Neural crest cell (in vitro differentiated cells): ENCODE results near the gene MACO1. TPM values are rescaled to one million over a fixed set of nuclear protein-coding genes. Genes with fewer than 3 reads are reported as not detected.
"Not testable (repeated sequence)": the region's sequence is repeated elsewhere in the genome, so short reads cannot be mapped to it uniquely, and the experiment has no call there.

Experiments
- DNase-seq: peaks from one replicate; pipeline ENCODE4 v3.0.0; 2021; ENCODE audit warnings: low read depth, mixed read lengths, low spot score
- H3K27ac Mint-ChIP-seq: one replicate; pipeline ENCODE4 v1.8.0; 2021; ENCODE audit warnings: mild to moderate bottlenecking, mixed read lengths; ENCODE audit not compliant: unreplicated experiment
- H3K27me3 Mint-ChIP-seq: 2 replicates; pipeline ENCODE4 v1.8.0; 2021; ENCODE audit warnings: low read depth, mild to moderate bottlenecking, mixed read lengths
- H3K36me3 Mint-ChIP-seq: 2 replicates; pipeline ENCODE4 v1.8.0; 2021; ENCODE audit warnings: low read depth, mild to moderate bottlenecking, mixed read lengths
- H3K4me1 Mint-ChIP-seq: 2 replicates; pipeline ENCODE4 v1.8.0; 2021; ENCODE audit warnings: mixed read lengths
- H3K4me3 Mint-ChIP-seq: one replicate; pipeline ENCODE4 v1.8.0; 2021; ENCODE audit warnings: mild to moderate bottlenecking, mixed read lengths
- H3K9me3 Mint-ChIP-seq: 2 replicates; pipeline ENCODE4 v1.8.0; 2021; ENCODE audit warnings: mixed read lengths
- total RNA-seq: library from RNA; stranded (reverse); gene quantifications from 2 replicates; pipeline ENCODE4 v1.2.1, GENCODE V29; 2021
- TF ChIP-seq, protein P1 (sequence below): fragments of 200-600 bp; sonication (generic); conservative IDR thresholded peaks from 2 replicates; pipeline ENCODE4 v1.5.0; 2021; ENCODE audit warnings: antibody characterized with exemption, mild to moderate bottlenecking

The MACO1 gene
- total RNA-seq, 1 donor from 2014 or later: 25.4 TPM

DNA sequence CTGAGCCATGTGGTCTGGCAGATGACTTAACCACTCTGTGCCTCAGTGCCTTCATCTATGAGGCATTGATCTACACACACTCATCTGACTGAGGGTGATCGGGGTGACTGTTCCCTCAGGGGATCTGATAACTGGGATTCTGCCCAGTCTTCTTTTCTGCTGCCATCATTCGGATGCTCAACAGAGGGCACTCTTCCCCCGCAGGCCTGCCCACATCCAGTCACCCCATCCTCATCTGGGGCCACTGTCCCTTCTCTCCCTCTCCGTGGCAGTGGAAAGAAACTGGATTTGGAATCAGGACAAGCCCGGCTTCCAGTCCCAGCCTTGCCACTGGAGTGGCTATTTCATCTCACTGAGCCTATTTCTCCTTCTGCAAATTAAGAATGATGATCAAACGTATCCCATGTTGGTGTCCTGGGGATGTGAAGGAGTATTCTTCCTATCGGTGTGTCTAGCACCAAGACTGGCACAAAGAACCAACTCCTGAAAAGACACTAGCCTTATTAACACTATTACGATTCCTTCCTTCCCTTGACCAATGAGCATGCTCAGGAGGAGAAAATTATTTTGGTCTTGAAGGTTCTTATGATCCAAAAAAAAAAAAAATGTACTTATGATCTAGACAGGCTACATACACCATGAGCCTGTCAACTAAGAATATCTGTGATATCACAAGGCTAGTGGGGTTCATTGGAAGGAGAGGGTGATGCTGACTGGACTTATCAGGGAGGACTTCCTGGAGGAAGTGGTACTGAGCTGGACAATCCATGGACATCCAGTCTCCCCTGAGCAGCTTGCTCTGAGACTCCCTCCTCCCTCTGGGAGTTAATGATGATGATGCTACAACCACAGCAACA lies 27.5 kb upstream of the MACO1 start:
- not testable (repeated sequence) for H3K4me3 Mint-ChIP-seq, H3K27ac Mint-ChIP-seq, DNase-seq, H3K4me1 Mint-ChIP-seq, H3K9me3 Mint-ChIP-seq, H3K36me3 Mint-ChIP-seq
- TF ChIP-seq, protein P1, sequence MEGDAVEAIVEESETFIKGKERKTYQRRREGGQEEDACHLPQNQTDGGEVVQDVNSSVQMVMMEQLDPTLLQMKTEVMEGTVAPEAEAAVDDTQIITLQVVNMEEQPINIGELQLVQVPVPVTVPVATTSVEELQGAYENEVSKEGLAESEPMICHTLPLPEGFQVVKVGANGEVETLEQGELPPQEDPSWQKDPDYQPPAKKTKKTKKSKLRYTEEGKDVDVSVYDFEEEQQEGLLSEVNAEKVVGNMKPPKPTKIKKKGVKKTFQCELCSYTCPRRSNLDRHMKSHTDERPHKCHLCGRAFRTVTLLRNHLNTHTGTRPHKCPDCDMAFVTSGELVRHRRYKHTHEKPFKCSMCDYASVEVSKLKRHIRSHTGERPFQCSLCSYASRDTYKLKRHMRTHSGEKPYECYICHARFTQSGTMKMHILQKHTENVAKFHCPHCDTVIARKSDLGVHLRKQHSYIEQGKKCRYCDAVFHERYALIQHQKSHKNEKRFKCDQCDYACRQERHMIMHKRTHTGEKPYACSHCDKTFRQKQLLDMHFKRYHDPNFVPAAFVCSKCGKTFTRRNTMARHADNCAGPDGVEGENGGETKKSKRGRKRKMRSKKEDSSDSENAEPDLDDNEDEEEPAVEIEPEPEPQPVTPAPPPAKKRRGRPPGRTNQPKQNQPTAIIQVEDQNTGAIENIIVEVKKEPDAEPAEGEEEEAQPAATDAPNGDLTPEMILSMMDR: peak; percentile 48
- peaks cover 28% of the 10 kb centered on the region for H3K27me3 Mint-ChIP-seq

DNA sequence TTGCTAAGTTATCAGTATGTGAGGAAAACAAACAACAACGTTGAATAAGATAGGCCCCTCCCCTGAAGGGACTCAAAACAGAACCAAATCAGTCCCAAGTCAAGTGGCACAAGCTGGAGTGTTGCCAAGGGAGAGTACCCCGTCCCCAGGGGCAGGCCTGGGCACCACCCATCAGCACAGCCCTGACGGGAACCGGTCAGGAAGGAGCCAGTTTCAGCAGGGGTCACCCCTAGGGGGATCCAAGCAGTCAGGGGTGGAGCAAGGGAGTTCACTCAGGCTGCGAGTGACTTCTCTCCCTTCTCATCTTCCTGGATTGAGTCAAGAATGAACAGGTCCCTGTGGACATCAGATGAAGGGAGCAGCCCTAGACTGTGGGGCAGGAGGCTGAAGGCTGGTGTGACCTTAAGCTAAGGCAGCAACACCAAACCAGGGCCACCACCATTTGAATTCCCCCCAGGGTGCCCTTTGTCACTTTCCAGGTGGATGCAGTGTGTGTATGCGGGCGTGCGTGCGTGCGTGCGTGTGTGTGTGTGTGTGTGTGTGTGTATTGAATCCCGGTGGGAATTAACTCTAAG lies 24.9 kb upstream of the MACO1 start:
- not testable (repeated sequence) for H3K27ac Mint-ChIP-seq, H3K36me3 Mint-ChIP-seq, H3K9me3 Mint-ChIP-seq, DNase-seq, H3K4me3 Mint-ChIP-seq, H3K4me1 Mint-ChIP-seq
- peaks cover 19% of the 10 kb centered on the region for H3K27me3 Mint-ChIP-seq

DNA sequence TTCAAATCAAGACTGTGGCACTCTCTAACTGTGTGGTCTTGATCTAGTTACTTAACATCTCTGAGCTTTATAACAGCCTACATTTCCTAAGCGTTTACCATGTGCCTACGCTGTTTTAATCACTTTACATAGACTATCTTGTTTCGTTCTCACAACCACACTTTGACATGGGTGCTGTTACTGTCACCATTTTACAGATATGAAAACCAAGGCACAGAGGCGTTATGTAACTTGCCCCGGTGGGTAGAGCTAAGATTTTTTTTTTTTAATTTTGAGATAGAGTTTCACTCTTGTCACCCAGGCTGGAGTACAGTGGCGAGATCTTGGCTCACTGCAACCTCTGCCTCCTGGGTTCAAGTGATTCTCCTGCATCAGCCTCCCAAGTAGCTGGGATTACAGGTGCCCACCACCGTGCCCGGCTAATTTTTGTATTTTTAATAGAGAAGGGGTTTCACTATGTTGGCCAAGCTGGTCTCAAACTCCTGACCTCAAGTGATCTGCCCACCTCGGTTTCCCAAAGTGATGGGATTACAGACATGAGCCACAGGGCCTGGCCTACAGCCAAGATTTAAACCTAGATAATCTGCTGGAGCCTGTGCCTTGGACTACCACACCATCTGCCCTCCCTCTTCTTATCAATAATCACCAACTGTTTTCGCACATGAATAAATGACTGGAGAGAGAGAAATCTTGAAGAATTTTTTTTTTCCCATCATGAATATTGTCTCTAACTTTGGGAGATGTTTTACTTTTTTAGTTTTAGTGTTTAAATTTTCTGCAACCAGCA lies 20.9 kb upstream of the MACO1 start:
- H3K27me3 Mint-ChIP-seq, H3K27ac Mint-ChIP-seq, H3K4me3 Mint-ChIP-seq, H3K36me3 Mint-ChIP-seq, H3K4me1 Mint-ChIP-seq, H3K9me3 Mint-ChIP-seq, DNase-seq: not testable (repeated sequence)

DNA sequence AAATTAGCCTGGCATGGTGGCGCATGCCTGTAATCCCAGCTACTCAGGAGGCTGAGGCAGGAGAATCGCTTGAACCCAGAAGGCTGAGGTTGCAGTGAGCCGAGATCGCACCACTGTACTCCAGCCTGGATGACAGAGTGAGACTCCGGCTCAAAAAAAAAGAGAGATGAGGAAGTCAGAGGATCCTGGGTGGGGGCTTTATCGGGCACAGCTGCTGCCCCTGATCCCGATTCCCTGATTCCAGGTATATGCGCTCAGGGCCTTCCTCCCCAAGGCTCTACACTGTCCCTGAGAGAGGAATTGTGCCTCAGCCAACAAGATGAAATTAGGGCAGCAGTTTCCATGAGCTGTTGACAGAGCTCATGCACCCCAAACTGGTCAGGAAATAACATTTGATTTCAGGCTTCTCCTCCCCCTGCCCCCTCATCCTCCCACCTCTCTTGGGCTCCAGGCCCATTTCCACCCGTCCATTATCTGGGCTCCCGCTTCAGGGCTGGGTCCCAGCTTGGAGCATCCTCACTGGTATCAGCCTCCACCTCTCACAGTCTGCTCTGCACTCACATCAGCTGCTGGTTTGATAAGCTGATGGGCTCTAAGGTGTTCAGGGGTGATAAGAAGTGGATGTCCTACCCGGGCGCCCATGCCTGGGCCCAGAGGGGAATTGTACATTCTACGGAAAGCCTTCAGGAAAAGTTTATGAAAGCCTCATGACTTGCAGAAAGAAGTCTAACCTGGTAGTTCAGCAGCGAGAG lies 17.6 kb upstream of the MACO1 start:
- H3K4me1 Mint-ChIP-seq, H3K9me3 Mint-ChIP-seq, H3K4me3 Mint-ChIP-seq, H3K27ac Mint-ChIP-seq, H3K27me3 Mint-ChIP-seq, H3K36me3 Mint-ChIP-seq, DNase-seq: not testable (repeated sequence)

DNA sequence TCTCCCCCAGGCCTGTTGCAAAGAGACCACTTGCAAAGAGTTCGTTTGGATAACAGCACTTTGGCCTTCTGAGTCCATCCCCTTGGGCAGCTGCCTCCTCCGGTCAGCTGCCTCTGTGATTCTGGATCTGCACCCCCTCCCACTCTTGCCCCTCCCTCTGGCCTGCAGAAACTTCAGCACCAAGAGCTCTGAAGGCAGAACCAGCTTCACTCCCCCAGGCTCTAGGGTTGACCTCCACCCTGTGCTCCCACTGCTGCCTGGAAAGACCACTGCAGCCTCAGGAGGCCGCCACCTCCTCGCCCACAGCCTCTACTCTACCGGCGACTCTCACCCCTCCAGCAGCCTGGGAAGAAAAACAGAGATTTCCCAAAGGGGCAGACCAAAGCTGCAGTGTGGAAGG lies 16.5 kb upstream of the MACO1 start:
- not testable (repeated sequence) for H3K9me3 Mint-ChIP-seq

DNA sequence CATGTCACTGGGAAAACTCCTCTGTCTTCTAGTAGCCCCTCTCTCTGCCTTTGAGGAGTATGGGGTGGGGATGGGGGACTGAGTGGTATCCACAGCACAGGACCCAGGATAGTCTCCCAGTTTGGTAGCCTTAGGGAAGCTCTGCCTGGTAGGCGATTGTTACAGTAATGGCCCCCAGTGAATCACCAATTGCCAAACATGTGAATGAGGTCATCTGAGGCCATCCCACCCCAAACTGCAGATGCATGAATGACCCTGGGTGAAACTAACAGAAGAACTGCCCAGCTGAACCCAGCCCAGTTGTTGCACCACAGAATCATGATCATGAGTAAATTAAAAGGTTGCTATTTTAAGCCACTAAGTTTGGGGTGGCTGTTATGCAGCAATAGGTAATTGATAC lies 16.1 kb upstream of the MACO1 start:
- H3K27me3 Mint-ChIP-seq, DNase-seq, H3K9me3 Mint-ChIP-seq, H3K27ac Mint-ChIP-seq, H3K4me1 Mint-ChIP-seq, H3K4me3 Mint-ChIP-seq, H3K36me3 Mint-ChIP-seq: not testable (repeated sequence)

More for the DNA sequence above, 16.5 kb upstream of the MACO1 start:
- not testable (repeated sequence) for H3K4me3 Mint-ChIP-seq, H3K27ac Mint-ChIP-seq, H3K36me3 Mint-ChIP-seq, H3K27me3 Mint-ChIP-seq, H3K4me1 Mint-ChIP-seq, DNase-seq

DNA sequence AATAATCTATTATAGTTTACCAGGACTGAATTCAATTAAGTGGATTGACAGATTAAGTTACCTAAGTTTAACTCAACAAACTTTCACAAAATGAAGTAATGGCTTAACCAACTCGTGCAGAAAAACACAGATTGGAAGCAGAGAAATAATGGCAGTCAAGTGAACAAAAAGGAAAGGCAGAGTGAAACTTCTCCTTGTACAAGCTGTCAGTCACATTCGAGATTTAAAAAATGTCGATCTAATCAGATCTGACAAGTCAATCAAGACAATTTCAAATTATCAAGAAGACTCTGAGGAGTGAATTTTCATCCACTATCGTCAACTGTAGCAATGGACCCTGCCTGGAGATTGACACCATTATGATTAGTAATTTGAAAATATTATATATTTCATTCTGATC lies 13.4 kb upstream of the MACO1 start:
- H3K36me3 Mint-ChIP-seq, H3K4me3 Mint-ChIP-seq, H3K27me3 Mint-ChIP-seq, DNase-seq, H3K9me3 Mint-ChIP-seq, H3K27ac Mint-ChIP-seq: not testable (repeated sequence)
- peaks cover 11% of the 10 kb centered on the region for H3K4me1 Mint-ChIP-seq

DNA sequence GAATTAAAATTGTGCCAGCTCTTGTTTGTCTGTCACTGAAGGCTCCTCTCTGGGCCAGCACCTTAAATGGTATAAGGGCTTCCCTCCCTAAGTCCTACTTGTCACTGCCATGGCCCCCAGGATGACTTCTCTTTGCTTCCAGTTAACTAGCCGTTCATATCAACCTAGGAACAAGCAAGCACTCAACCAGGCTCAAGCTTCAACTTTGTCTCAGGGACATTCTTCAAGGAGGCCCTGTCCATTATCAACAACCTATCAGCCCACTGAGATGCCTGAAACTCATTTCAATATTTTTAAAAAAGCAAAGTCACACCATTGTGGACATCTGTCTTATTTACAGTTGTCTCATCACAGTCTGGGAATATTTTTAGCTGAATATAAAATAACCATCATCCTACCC lies 11.4 kb upstream of the MACO1 start:
- H3K4me3 Mint-ChIP-seq, H3K27me3 Mint-ChIP-seq, DNase-seq, H3K27ac Mint-ChIP-seq, H3K9me3 Mint-ChIP-seq, H3K36me3 Mint-ChIP-seq: not testable (repeated sequence)
- H3K4me1 Mint-ChIP-seq: peaks cover 11% of the 10 kb centered on the region

DNA sequence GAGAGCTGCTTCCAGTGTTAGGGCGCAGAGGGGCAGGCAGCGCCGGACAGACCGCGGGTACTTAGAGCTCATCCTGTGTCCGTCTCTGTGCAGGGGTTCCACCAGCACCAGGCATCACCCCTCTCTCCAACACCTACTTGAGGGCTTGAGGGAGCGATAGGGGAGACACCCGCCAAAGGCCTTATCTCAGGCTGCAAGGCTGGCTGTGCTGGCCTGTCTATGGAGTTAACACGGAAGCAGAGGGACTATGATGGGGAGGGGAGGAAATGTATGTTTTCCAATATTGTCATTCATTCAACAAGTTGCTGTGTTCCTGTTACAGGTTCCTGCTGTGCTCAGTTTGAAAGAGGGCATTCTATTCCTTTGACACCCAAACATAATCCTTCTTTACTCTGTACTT lies 10.0 kb upstream of the MACO1 start, which contains the start of gene RHCE:
TSS of gene RHCE (minus strand) at position 111 of the 400 bp plus-strand sequence. CDS start at position 72, 39 bp downstream.
- not testable (repeated sequence) for H3K4me3 Mint-ChIP-seq, H3K27me3 Mint-ChIP-seq, H3K27ac Mint-ChIP-seq

DNA sequence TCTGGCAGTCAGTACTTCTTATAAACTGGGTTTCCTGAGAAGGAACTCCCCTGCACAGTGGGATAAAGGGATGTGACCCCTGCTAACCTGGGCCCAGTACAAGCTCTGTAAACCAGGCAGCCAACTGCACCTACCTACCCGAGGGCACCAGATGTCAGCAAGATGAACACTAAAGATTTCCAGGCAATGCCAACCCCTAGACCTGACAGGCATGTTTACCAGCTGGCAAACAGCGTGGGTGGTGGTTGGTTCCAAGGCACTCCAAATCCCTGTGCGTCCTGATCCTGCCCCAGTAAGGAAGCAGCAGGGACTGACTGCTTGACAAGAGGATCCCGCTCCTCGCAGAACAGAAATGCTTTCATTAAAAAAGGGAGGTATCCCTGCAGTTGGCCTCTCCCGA lies 7.5 kb upstream of the MACO1 start:
- not testable (repeated sequence) for H3K4me3 Mint-ChIP-seq, DNase-seq, H3K9me3 Mint-ChIP-seq, H3K36me3 Mint-ChIP-seq, H3K27ac Mint-ChIP-seq, H3K27me3 Mint-ChIP-seq
- peaks cover 11% of the 10 kb centered on the region for H3K4me1 Mint-ChIP-seq

More for the DNA sequence above, 10.0 kb upstream of the MACO1 start, which contains the start of gene RHCE:
- not testable (repeated sequence) for H3K9me3 Mint-ChIP-seq, DNase-seq, H3K36me3 Mint-ChIP-seq
- peaks cover 11% of the 10 kb centered on the region for H3K4me1 Mint-ChIP-seq
